ENCODE data around the gene HEATR5A.
A peak's percentile ranks its signal among the peaks of the same experiment; 100 is the strongest.
"Not testable (repeated sequence)": the region's sequence is repeated elsewhere in the genome, so short reads cannot be mapped to it uniquely, and the experiment has no call there.

HEATR5A gene

GRCh38 chr14:31420319-31421111, at the start of gene HEATR5A:
Gene HEATR5A (minus strand): TSS chr14:31420550. CDS start chr14:31402975, 17,575 bp downstream.
- DNase-seq (ENCODE audit: low spot score), result peak; percentile 100

- DNase-seq (ENCODE audit: low spot score), result no peak
These were observed 46.2 kb upstream of the HEATR5A start for GRCh38 chr14:31466554-31466953.

- DNase-seq (ENCODE audit: low spot score), result no peak
These were observed 44.8 kb upstream of the HEATR5A start for GRCh38 chr14:31465111-31465510.

- not testable (repeated sequence) for DNase-seq (ENCODE audit: low spot score)
These were observed 42.1 kb upstream of the HEATR5A start for GRCh38 chr14:31462450-31462849.

- no peak for DNase-seq (ENCODE audit: low spot score)
These were observed 41.2 kb upstream of the HEATR5A start for GRCh38 chr14:31461545-31461944.

GRCh38 chr14:31457665-31458659, 37.6 kb upstream of the HEATR5A start:
- peak; percentile 88 for DNase-seq (ENCODE audit: low spot score)

- peak; percentile 99 for DNase-seq (ENCODE audit: low spot score)
These were observed 36.7 kb upstream of the HEATR5A start, which contains the start of gene DTD2 for GRCh38 chr14:31456841-31457664. Gene DTD2 (minus strand): TSS chr14:31457506. CDS start chr14:31457393, 113 bp downstream.

- DNase-seq (ENCODE audit: low spot score), result peak; percentile 85
These were observed 29.7 kb upstream of the HEATR5A start for GRCh38 chr14:31449971-31450610.

GRCh38 chr14:31449136-31449535, 28.8 kb upstream of the HEATR5A start:
- DNase-seq (ENCODE audit: low spot score), result no peak

GRCh38 chr14:31445703-31446102, 25.4 kb upstream of the HEATR5A start:
- DNase-seq (ENCODE audit: low spot score), result no peak

- no peak for DNase-seq (ENCODE audit: low spot score)
These were observed 21.9 kb upstream of the HEATR5A start for GRCh38 chr14:31442284-31442683.

GRCh38 chr14:31441273-31442111, 21.1 kb upstream of the HEATR5A start:
- no peak for DNase-seq (ENCODE audit: low spot score)

- no peak for DNase-seq (ENCODE audit: low spot score)
These were observed 19.9 kb upstream of the HEATR5A start for GRCh38 chr14:31440280-31440679.

GRCh38 chr14:31439561-31439960, 19.2 kb upstream of the HEATR5A start:
- DNase-seq (ENCODE audit: low spot score), result no peak

- DNase-seq (ENCODE audit: low spot score), result not testable (repeated sequence)
These were observed 16.8 kb upstream of the HEATR5A start for GRCh38 chr14:31437045-31437691.

- DNase-seq (ENCODE audit: low spot score), result no peak
These were observed 14.9 kb upstream of the HEATR5A start for GRCh38 chr14:31435276-31435675.

- DNase-seq (ENCODE audit: low spot score), result no peak
These were observed 10.4 kb upstream of the HEATR5A start for GRCh38 chr14:31430634-31431264.

- no peak for DNase-seq (ENCODE audit: low spot score)
These were observed 9.4 kb upstream of the HEATR5A start for GRCh38 chr14:31429791-31430190.

GRCh38 chr14:31428011-31428410, 7.7 kb upstream of the HEATR5A start:
- DNase-seq (ENCODE audit: low spot score), result no peak

Data from HuH-7 (cell line).